ENCODE data around the gene EID3.

EID3 gene

GRCh38 chr12:104280111-104280510, 23.4 kb upstream of the EID3 start:
- Mint-ChIP-seq H3K36me3 (ENCODE audit: insufficient read depth) (no peaks in the 10 kb centered on the region), H3K4me3 (no peak overlapping the region), H3K27ac (ENCODE audit: low read depth) (no peak overlapping the region), H3K27me3 (peaks cover 29% of the 10 kb centered on the region), H3K4me1 (peaks cover 8% of the 10 kb centered on the region), H3K9me3 (no peaks in the 10 kb centered on the region)
- ATAC-seq (replicated peaks; ENCODE audit: extremely low read depth, poor library complexity, severe bottlenecking) (no peak), DNase-seq (ENCODE audit: low spot score in 2 of 2) (no peak)

- Mint-ChIP-seq H3K36me3 (ENCODE audit: insufficient read depth) (no peaks in the 10 kb centered on the region), H3K9me3 (no peaks in the 10 kb centered on the region), H3K27ac (ENCODE audit: low read depth) (no peak overlapping the region), H3K4me3 (no peak overlapping the region), H3K4me1 (peaks cover 6% of the 10 kb centered on the region), H3K27me3 (peaks cover 29% of the 10 kb centered on the region)
- ATAC-seq (replicated peaks; ENCODE audit: extremely low read depth, poor library complexity, severe bottlenecking): no peak
- DNase-seq (ENCODE audit: low spot score in 2 of 2): no peak
Measured at GRCh38 chr12:104280717-104281458, 22.7 kb upstream of the EID3 start.

- Mint-ChIP-seq H3K4me3 (no peak overlapping the region), H3K9me3 (no peaks in the 10 kb centered on the region), H3K27ac (ENCODE audit: low read depth) (no peak overlapping the region), H3K36me3 (ENCODE audit: insufficient read depth) (no peaks in the 10 kb centered on the region), H3K4me1 (peaks cover 3% of the 10 kb centered on the region), H3K27me3 (peaks cover 29% of the 10 kb centered on the region)
- ATAC-seq (replicated peaks; ENCODE audit: extremely low read depth, poor library complexity, severe bottlenecking): no peak
- DNase-seq (ENCODE audit: low spot score in 2 of 2): no peak
Measured at GRCh38 chr12:104281636-104282035, 21.9 kb upstream of the EID3 start.

- Mint-ChIP-seq H3K27me3 (peaks cover 29% of the 10 kb centered on the region), H3K4me1 (peaks cover 8% of the 10 kb centered on the region), H3K36me3 (ENCODE audit: insufficient read depth) (peaks cover 4% of the 10 kb centered on the region), H3K9me3 (no peaks in the 10 kb centered on the region), H3K27ac (ENCODE audit: low read depth) (no peak overlapping the region), H3K4me3 (no peak overlapping the region)
- DNase-seq (ENCODE audit: low spot score in 2 of 2) (no peak), ATAC-seq (replicated peaks; ENCODE audit: extremely low read depth, poor library complexity, severe bottlenecking) (no peak)
Measured at GRCh38 chr12:104282109-104282508, 21.4 kb upstream of the EID3 start.

GRCh38 chr12:104285740-104286515, 17.6 kb upstream of the EID3 start:
- Mint-ChIP-seq H3K27ac (ENCODE audit: low read depth) (no peak overlapping the region), H3K9me3 (no peaks in the 10 kb centered on the region), H3K4me3 (no peak overlapping the region), H3K4me1 (peaks cover 32% of the 10 kb centered on the region), H3K27me3 (peaks cover 11% of the 10 kb centered on the region), H3K36me3 (ENCODE audit: insufficient read depth) (peaks cover 13% of the 10 kb centered on the region)
- DNase-seq (ENCODE audit: low spot score in 2 of 2): no peak
- no peak for ATAC-seq (replicated peaks; ENCODE audit: extremely low read depth, poor library complexity, severe bottlenecking)

- Mint-ChIP-seq H3K4me1 (peaks cover 32% of the 10 kb centered on the region), H3K27me3 (peaks cover 4% of the 10 kb centered on the region), H3K27ac (ENCODE audit: low read depth) (peak overlapping the region; percentile 95), H3K36me3 (ENCODE audit: insufficient read depth) (peaks cover 16% of the 10 kb centered on the region), H3K9me3 (no peaks in the 10 kb centered on the region), H3K4me3 (peak overlapping the region; percentile 99)
- ATAC-seq (replicated peaks; ENCODE audit: extremely low read depth, poor library complexity, severe bottlenecking) (peak; percentile 93), DNase-seq (ENCODE audit: low spot score in 2 of 2) (peak; percentile 74 to 84)
Measured at GRCh38 chr12:104286516-104287482, 16.7 kb upstream of the EID3 start.

GRCh38 chr12:104288635-104289274, 14.8 kb upstream of the EID3 start:
- Mint-ChIP-seq H3K27ac (ENCODE audit: low read depth) (peak overlapping the region; percentile 95), H3K4me1 (peaks cover 44% of the 10 kb centered on the region), H3K36me3 (ENCODE audit: insufficient read depth) (peaks cover 25% of the 10 kb centered on the region)

GRCh38 chr12:104290320-104290719, 13.2 kb upstream of the EID3 start:
- H3K9me3 Mint-ChIP-seq: no peaks in the 10 kb centered on the region
- no peak overlapping the region for H3K27ac Mint-ChIP-seq (ENCODE audit: low read depth)
- DNase-seq (ENCODE audit: low spot score in 2 of 2) (no peak), ATAC-seq (replicated peaks; ENCODE audit: extremely low read depth, poor library complexity, severe bottlenecking) (no peak)
- H3K4me1 Mint-ChIP-seq: peaks cover 48% of the 10 kb centered on the region
- H3K4me3 Mint-ChIP-seq: no peak overlapping the region
- no peaks in the 10 kb centered on the region for H3K27me3 Mint-ChIP-seq
- H3K36me3 Mint-ChIP-seq (ENCODE audit: insufficient read depth): peaks cover 29% of the 10 kb centered on the region

More at GRCh38 chr12:104288635-104289274, 14.8 kb upstream of the EID3 start:
- Mint-ChIP-seq H3K9me3 (no peaks in the 10 kb centered on the region), H3K27me3 (no peaks in the 10 kb centered on the region), H3K4me3 (peak overlapping the region; percentile 99)
- ATAC-seq (replicated peaks; ENCODE audit: extremely low read depth, poor library complexity, severe bottlenecking) (peak; percentile 65), DNase-seq (ENCODE audit: low spot score in 2 of 2) (peak; percentile 69 to 76)

- Mint-ChIP-seq H3K36me3 (ENCODE audit: insufficient read depth) (peaks cover 31% of the 10 kb centered on the region), H3K27ac (ENCODE audit: low read depth) (no peak overlapping the region), H3K4me1 (peaks cover 53% of the 10 kb centered on the region), H3K27me3 (no peaks in the 10 kb centered on the region), H3K4me3 (no peak overlapping the region), H3K9me3 (no peaks in the 10 kb centered on the region)
- no peak for ATAC-seq (replicated peaks; ENCODE audit: extremely low read depth, poor library complexity, severe bottlenecking)
- DNase-seq (ENCODE audit: low spot score in 2 of 2): no peak
Measured at GRCh38 chr12:104290855-104291254, 12.7 kb upstream of the EID3 start.

- no peak overlapping the region for H3K4me3 Mint-ChIP-seq
- no peak for ATAC-seq (replicated peaks; ENCODE audit: extremely low read depth, poor library complexity, severe bottlenecking)
- no peaks in the 10 kb centered on the region for H3K27me3 Mint-ChIP-seq
- H3K27ac Mint-ChIP-seq (ENCODE audit: low read depth): no peak overlapping the region
- no peaks in the 10 kb centered on the region for H3K9me3 Mint-ChIP-seq
- DNase-seq (ENCODE audit: low spot score in 2 of 2): no peak
- peaks cover 51% of the 10 kb centered on the region for H3K4me1 Mint-ChIP-seq
- H3K36me3 Mint-ChIP-seq (ENCODE audit: insufficient read depth): peaks cover 32% of the 10 kb centered on the region
Measured at GRCh38 chr12:104291867-104292524, 11.5 kb upstream of the EID3 start.

GRCh38 chr12:104292872-104293794, 10.4 kb upstream of the EID3 start:
- Mint-ChIP-seq H3K27me3 (no peaks in the 10 kb centered on the region), H3K4me3 (no peak overlapping the region), H3K27ac (ENCODE audit: low read depth) (no peak overlapping the region), H3K4me1 (peaks cover 44% of the 10 kb centered on the region), H3K9me3 (no peaks in the 10 kb centered on the region), H3K36me3 (ENCODE audit: insufficient read depth) (peaks cover 28% of the 10 kb centered on the region)
- no peak for ATAC-seq (replicated peaks; ENCODE audit: extremely low read depth, poor library complexity, severe bottlenecking)
- DNase-seq (ENCODE audit: low spot score in 2 of 2): no peak
